NCI-H69 (cell line): Measurements from ENCODE around the gene DNAL4.
A peak's percentile ranks its signal among the peaks of the same experiment; 100 is the strongest.

Experiments
- DNase-seq: peaks from one replicate; lab custom pipeline; 2025; lab: John Stamatoyannopoulos, UW

DNAL4 gene

GRCh38 chr22:38758276-38758945, 35.5 kb downstream of the DNAL4 start:
- DNase-seq: peak; percentile 32

GRCh38 chr22:38757464-38757757, 36.5 kb downstream of the DNAL4 start:
- no peak for DNase-seq

- DNase-seq: peak; percentile 64
Measured at GRCh38 chr22:38756711-38757463, 37.1 kb downstream of the DNAL4 start.

GRCh38 chr22:38755911-38756532, 37.9 kb downstream of the DNAL4 start, which contains the start of gene SUN2:
Gene SUN2, minus strand, starts transcription at chr22:38755998. Its CDS starts 3,370 bp downstream, at chr22:38752628.
- peak; percentile 94 for DNase-seq

GRCh38 chr22:38755155-38755910, 38.6 kb downstream of the DNAL4 start:
- DNase-seq: peak; percentile 76

- peak; percentile 71 for DNase-seq
Measured at GRCh38 chr22:38754751-38755154, 39.2 kb downstream of the DNAL4 start.

GRCh38 chr22:38753948-38754750, 39.8 kb downstream of the DNAL4 start:
- DNase-seq: peak; percentile 87

GRCh38 chr22:38751422-38752346, 42.3 kb downstream of the DNAL4 start:
- no peak for DNase-seq

- no peak for DNase-seq
Measured at GRCh38 chr22:38751066-38751421, 42.9 kb downstream of the DNAL4 start.

- DNase-seq: no peak
Measured at GRCh38 chr22:38750638-38751037, 43.3 kb downstream of the DNAL4 start.

- DNase-seq: no peak
Measured at GRCh38 chr22:38750104-38750503, 43.8 kb downstream of the DNAL4 start.

- DNase-seq: no peak
Measured at GRCh38 chr22:38748487-38749136, 45.3 kb downstream of the DNAL4 start.

- DNase-seq: no peak
Measured at GRCh38 chr22:38745676-38746460, 48.1 kb downstream of the DNAL4 start.

GRCh38 chr22:38744981-38745380, 49.0 kb downstream of the DNAL4 start:
- DNase-seq: no peak

- DNase-seq: no peak
Measured at GRCh38 chr22:38742176-38742942, 51.6 kb downstream of the DNAL4 start.

GRCh38 chr22:38741576-38741975, 52.4 kb downstream of the DNAL4 start:
- no peak for DNase-seq

- no peak for DNase-seq
Measured at GRCh38 chr22:38741166-38741565, 52.8 kb downstream of the DNAL4 start.

GRCh38 chr22:38740754-38741153, 53.2 kb downstream of the DNAL4 start:
- DNase-seq: no peak
